LNCAP (cell line): Measurements from ENCODE around the gene MYBPH.

Experiments
- TF ChIP-seq, protein P1 (sequence below): fragments of 450-650 bp; IDR thresholded peaks from 2 replicates; pipeline ENCODE4 v1.5.1; 2017; ENCODE audit warnings: mild to moderate bottlenecking

The MYBPH gene

GRCh38 chr1:203171341-203172183, 4.1 kb downstream of the MYBPH start:
- TF ChIP-seq, protein P1, sequence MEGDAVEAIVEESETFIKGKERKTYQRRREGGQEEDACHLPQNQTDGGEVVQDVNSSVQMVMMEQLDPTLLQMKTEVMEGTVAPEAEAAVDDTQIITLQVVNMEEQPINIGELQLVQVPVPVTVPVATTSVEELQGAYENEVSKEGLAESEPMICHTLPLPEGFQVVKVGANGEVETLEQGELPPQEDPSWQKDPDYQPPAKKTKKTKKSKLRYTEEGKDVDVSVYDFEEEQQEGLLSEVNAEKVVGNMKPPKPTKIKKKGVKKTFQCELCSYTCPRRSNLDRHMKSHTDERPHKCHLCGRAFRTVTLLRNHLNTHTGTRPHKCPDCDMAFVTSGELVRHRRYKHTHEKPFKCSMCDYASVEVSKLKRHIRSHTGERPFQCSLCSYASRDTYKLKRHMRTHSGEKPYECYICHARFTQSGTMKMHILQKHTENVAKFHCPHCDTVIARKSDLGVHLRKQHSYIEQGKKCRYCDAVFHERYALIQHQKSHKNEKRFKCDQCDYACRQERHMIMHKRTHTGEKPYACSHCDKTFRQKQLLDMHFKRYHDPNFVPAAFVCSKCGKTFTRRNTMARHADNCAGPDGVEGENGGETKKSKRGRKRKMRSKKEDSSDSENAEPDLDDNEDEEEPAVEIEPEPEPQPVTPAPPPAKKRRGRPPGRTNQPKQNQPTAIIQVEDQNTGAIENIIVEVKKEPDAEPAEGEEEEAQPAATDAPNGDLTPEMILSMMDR = no peak

GRCh38 chr1:203170625-203171330, 4.8 kb downstream of the MYBPH start:
- TF ChIP-seq, protein P1 = no peak

DNA sequence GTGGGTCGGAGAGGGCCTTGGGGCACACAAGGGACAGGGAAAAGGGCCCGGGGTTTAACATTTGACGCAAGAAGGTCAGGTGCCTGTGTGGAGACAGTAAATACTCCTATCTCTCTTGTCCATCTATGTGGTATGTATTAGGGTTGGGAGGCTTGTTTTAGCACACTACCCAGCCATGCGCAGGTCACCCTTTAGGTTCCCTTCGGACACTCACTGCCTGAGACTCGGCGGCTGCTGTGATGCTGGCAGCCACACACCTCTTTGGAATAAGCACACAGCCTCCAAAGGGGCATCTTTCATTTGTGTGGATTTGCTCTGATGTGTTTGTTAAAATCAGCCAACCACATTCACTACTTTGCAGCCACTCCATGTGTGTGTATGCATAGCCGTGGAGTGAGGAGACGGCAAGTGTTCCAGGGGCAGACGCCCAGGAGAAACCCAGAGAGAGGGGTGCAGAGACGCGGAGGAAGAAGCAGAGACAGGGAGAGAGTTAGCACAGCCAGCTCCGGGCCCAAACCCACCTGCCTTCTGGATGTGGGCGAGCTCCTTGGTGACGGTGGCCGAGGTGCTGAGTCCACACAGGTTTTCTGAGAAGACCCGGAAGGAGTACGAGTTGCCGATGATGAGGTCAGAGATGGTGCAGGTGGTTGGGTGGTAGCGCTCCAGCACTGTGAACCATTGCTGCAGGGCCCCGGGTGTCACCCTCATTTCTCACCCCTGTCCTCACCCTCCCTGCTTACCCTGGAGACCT, 5.7 kb downstream of the MYBPH start:
- TF ChIP-seq, protein P1 = no peak

DNA sequence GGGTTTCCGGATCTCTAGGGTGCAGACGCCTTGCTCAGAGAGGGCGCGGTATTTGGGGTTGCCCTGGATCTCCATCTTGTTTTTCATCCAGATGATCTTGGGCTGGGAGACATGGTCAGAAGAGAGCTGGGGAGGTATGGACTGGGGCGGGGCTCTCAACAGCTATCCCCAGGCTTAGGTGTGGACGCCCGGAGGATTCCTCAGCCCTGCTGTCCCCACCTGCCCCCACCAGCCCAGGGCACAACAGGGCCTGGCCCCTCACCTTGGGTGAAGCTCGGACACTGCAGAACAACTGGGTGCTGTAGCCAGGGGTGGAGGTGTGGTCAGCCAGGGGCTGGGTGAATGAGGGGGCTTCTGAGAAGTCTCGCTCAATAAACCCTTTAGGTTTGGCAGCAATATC, 6.6 kb downstream of the MYBPH start:
- TF ChIP-seq, protein P1 = no peak

DNA sequence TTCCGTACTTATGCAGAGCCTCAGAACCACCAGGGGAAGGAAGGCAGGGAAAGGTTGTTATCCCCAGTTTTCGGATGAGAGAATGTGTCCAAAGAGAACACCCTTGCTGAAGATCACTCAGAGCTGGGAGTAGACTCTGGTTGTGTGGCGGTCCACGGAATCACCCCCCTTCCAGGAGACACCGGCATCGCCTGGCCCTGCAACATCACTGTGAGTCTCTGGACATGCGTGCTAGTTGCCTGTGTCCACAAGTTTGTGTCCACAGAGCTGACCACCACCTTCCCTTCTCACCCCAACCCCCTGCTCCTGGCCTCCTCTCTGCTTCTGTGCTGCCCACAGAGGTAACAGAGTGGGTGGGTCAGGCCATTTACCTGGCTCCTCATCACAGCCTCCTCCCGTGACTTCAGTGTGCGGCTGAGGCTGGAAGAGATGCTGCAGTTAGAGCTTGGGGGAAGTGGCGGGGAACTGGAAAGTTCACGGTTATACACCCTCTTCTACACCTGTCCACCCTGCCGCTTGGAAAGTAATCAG, 7.3 kb downstream of the MYBPH start:
- TF ChIP-seq, protein P1 = no peak

DNA sequence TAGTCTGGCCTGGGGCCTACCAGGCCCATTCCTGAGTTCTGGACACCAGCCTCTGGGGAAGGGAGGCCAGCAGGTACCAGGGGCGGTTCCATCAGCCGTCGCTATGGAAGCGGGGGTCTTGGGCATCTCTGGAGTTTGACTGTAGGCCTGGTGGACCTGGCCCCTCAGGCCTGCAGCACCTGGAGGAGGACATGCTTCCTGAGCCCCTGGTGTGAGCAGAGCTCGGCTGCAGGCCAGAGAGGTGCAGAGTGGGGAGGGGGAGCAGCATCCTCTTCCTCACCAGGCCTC, 7.8 kb downstream of the MYBPH start:
- TF ChIP-seq, protein P1 = no peak
